Esophagus (tissue), 2 donors: ENCODE data around the gene OR51E1. TPM values are rescaled to one million over a fixed set of nuclear protein-coding genes. Genes with fewer than 3 reads are reported as not detected.

Experiments
- H3K27ac ChIP-seq, 2 donors: one replicate each; pipeline ENCODE4 v1.5.1; 2013; ENCODE audit warnings: low read depth in 2 of 2, mild to moderate bottlenecking in 2 of 2, inconsistent platforms in 1 of 2, low read length in 1 of 2, moderate library complexity in 1 of 2
- H3K27me3 ChIP-seq, 2 donors: one replicate each; pipeline ENCODE4 v1.6.1; 2013; ENCODE audit warnings: low read length in 2 of 2, control low read depth in 1 of 2, mild to moderate bottlenecking in 1 of 2; ENCODE audit not compliant: insufficient read depth in 2 of 2, control insufficient read depth in 1 of 2
- H3K36me3 ChIP-seq, 2 donors: one replicate each; pipeline ENCODE4 v1.6.1; 2013; ENCODE audit warnings: low read length in 1 of 2; ENCODE audit not compliant: control insufficient read depth in 2 of 2, insufficient read depth in 2 of 2
- H3K4me1 ChIP-seq, 2 donors: one replicate each; pipeline ENCODE4 v1.6.1; 2013; ENCODE audit warnings: low read length in 1 of 2; ENCODE audit not compliant: control insufficient read depth in 2 of 2, insufficient read depth in 2 of 2
- H3K4me3 ChIP-seq, 2 donors: one replicate each; pipeline ENCODE4 v1.5.1; 2013; ENCODE audit warnings: low read length in 2 of 2, mild to moderate bottlenecking in 2 of 2, low read depth in 1 of 2, moderate library complexity in 1 of 2
- H3K9me3 ChIP-seq, 2 donors: one replicate each; pipeline ENCODE4 v1.6.1; 2013; ENCODE audit warnings: mild to moderate bottlenecking in 2 of 2, low read depth in 1 of 2, low read length in 1 of 2, moderate library complexity in 1 of 2; ENCODE audit not compliant: control insufficient read depth in 2 of 2, insufficient read depth in 1 of 2
- WGBS, 2 donors: extraction: QIAGEN DNeasy Blood & Tissue Kit; methylation state at CpG; one replicate each; pipeline ENCODE4 v1.1.7; 2013; 5-methylcytosine and 5-hydroxymethylcytosine counted together
- polyA plus RNA-seq, 2 donors: library from polyadenylated mRNA; stranded (reverse); fragments of 200-250 nt; gene quantifications; one replicate each; pipeline ENCODE4 v1.2.3, GENCODE V29; 2013
- donor health status: healthy with polysubstance abuse.
- donor health status: Bipolar disorder and iron deficiency.

Gene OR51E1
- polyA plus RNA-seq, 2 donors = 0.04 to 0.06 TPM

- no peaks in the 10 kb centered on the region for H3K27me3 ChIP-seq
- H3K27ac ChIP-seq = no peak overlapping the region
- 77 to 80% methylated on average over 3 of the region's 3 CpGs for WGBS, 2 donors
- H3K9me3 ChIP-seq = no peaks in the 10 kb centered on the region
- no peak overlapping the region for H3K4me3 ChIP-seq
- H3K36me3 ChIP-seq = no peaks in the 10 kb centered on the region
- H3K4me1 ChIP-seq = no peaks in the 10 kb centered on the region
Observed at GRCh38 chr11:4699697-4700435, 56.1 kb downstream of the OR51E1 start.

- no peaks in the 10 kb centered on the region for H3K27me3 ChIP-seq
- H3K4me1 ChIP-seq = no peaks in the 10 kb centered on the region
- H3K4me3 ChIP-seq = no peak overlapping the region
- H3K36me3 ChIP-seq = no peaks in the 10 kb centered on the region
- H3K27ac ChIP-seq = no peak overlapping the region
- whole genome bisulfite sequencing, 2 donors = 75 to 79% methylated on average over 1 of the region's 1 CpG
- H3K9me3 ChIP-seq = no peaks in the 10 kb centered on the region
Observed at GRCh38 chr11:4700436-4700820, 56.6 kb downstream of the OR51E1 start.

GRCh38 chr11:4704054-4704789 lies 60.4 kb downstream of the OR51E1 start, which contains the start of gene MMP26:
TSS of gene MMP26 (plus strand) at chr11:4704784.
- Histone ChIP-seq H3K36me3 (no peaks in the 10 kb centered on the region), H3K27me3 (no peaks in the 10 kb centered on the region), H3K9me3 (no peaks in the 10 kb centered on the region), H3K4me3 (no peak within 1 kb of the TSS), H3K4me1 (no peaks in the 10 kb centered on the region), H3K27ac (no peak within 1 kb of the TSS)
- 22 to 29% methylated on average over 5 of the region's 5 CpGs for WGBS, 2 donors

- 72 to 74% methylated on average over 8 of the region's 8 CpGs for WGBS, 2 donors
- no peaks in the 10 kb centered on the region for H3K27me3 ChIP-seq
Observed at GRCh38 chr11:4704790-4705334, 61.1 kb downstream of the OR51E1 start.

More at GRCh38 chr11:4704790-4705334, 61.1 kb downstream of the OR51E1 start:
- no peaks in the 10 kb centered on the region for H3K4me1 ChIP-seq
- no peak overlapping the region for H3K4me3 ChIP-seq
- no peaks in the 10 kb centered on the region for H3K36me3 ChIP-seq
- no peak overlapping the region for H3K27ac ChIP-seq
- H3K9me3 ChIP-seq = no peaks in the 10 kb centered on the region

Other genes starting within 250 kb of the OR51E1 start
- gene OR52K2, start 194.7 kb upstream of the OR51E1 start, polyA plus RNA-seq = not detected
- not detected for gene OR52K1, start 161.3 kb upstream of the OR51E1 start, polyA plus RNA-seq
- not detected for gene OR52M1, start 98.8 kb upstream of the OR51E1 start, polyA plus RNA-seq
- not detected for gene OR52I2, start 62.2 kb upstream of the OR51E1 start, polyA plus RNA-seq
- not detected for gene OR52I1, start 49.9 kb upstream of the OR51E1 start, polyA plus RNA-seq
- 1 to 10 TPM; 3.0 to 3.7 TPM for gene TRIM68, start 35.8 kb upstream of the OR51E1 start, polyA plus RNA-seq
- not detected for gene OR51D1, start 6.5 kb upstream of the OR51E1 start, polyA plus RNA-seq
- under 1 TPM in 1 of 2 donors, not detected in 1; 0.02 TPM for gene OR51E2, start 53.9 kb downstream of the OR51E1 start, polyA plus RNA-seq
- gene MMP26, start 60.8 kb downstream of the OR51E1 start, polyA plus RNA-seq = not detected
- not detected for gene OR51F1, start 126.0 kb downstream of the OR51E1 start, polyA plus RNA-seq
- gene OR52R1, start 160.4 kb downstream of the OR51E1 start, polyA plus RNA-seq = not detected
- not detected for gene OR51F2, start 177.3 kb downstream of the OR51E1 start, polyA plus RNA-seq
- not detected for gene OR51S1, start 205.2 kb downstream of the OR51E1 start, polyA plus RNA-seq
- gene OR51T1, start 237.9 kb downstream of the OR51E1 start, polyA plus RNA-seq = not detected